Transverse colon (tissue), 4 donors: ENCODE results near the gene NCK2. TPM values are rescaled to one million over a fixed set of nuclear protein-coding genes. Genes with fewer than 3 reads are reported as not detected.

Experiments used
- DNase-seq: peaks from one replicate; pipeline ENCODE4 v3.0.0-alpha.2; 2019
- H3K27ac ChIP-seq, 4 donors: fragments of 200-600 bp; sonication (generic); 2 replicates each; pipeline ENCODE4 v1.5.1; 2016 to 2018; ENCODE audit warnings: inconsistent platforms in 4 of 4
- H3K27me3 ChIP-seq: fragments of 200-600 bp; sonication (generic); 2 replicates; pipeline ENCODE4 v1.5.1; 2017; ENCODE audit warnings: inconsistent platforms
- H3K36me3 ChIP-seq, 4 donors: fragments of 200-600 bp; sonication (generic); 2 replicates each; pipeline ENCODE4 v1.5.1; 2017 to 2019; ENCODE audit warnings: inconsistent platforms in 4 of 4
- H3K4me1 ChIP-seq, 4 donors: fragments of 200-600 bp; sonication (generic); 2 replicates each; pipeline ENCODE4 v1.5.1; 2017 to 2020; ENCODE audit warnings: inconsistent platforms in 4 of 4
- H3K4me3 ChIP-seq, 4 donors: fragments of 200-600 bp; sonication (generic); 1 replicate in 1 of 4; 2 replicates in 3 of 4; pipeline versions ENCODE4 v1.5.1 to v1.6.1; 2017 to 2019; ENCODE audit warnings: inconsistent platforms in 4 of 4
- H3K9me3 ChIP-seq, 2 donors: fragments of 200-600 bp; sonication (generic); 2 replicates each; pipeline ENCODE4 v1.5.1; 2017 to 2019; ENCODE audit warnings: inconsistent platforms in 2 of 2
- CTCF ChIP-seq, 5 experiments: fragments of 200-600 bp in 3 of 5; fragments of 450-650 bp in 2 of 5; sonication (generic) in 3 of 5; IDR thresholded peaks; 1 replicate in 2 of 5; 2 replicates in 3 of 5; pipeline ENCODE4 v1.5.1; 2016 to 2017; ENCODE audit warnings: antibody characterized with exemption in 5 of 5, inconsistent platforms in 3 of 5, mild to moderate bottlenecking in 2 of 5, moderate library complexity in 1 of 5
- EP300 ChIP-seq: sonication (generic); formaldehyde crosslinking; IDR thresholded peaks from one replicate; pipeline ENCODE4 v1.6.1; 2017; ENCODE audit warnings: antibody characterized with exemption, low read depth
- POLR2A ChIP-seq: fragments of 450-650 bp; IDR thresholded peaks from one replicate; pipeline ENCODE4 v1.6.1; 2016; ENCODE audit warnings: antibody characterized with exemption, mild to moderate bottlenecking, moderate library complexity
- POLR2AphosphoS5 ChIP-seq, 3 donors: sonication (generic); formaldehyde crosslinking; IDR thresholded peaks; one replicate each; pipeline ENCODE4 v1.6.1; 2016; ENCODE audit warnings: antibody characterized with exemption in 3 of 3
- WGBS, 2 donors: methylation state at CpG; one replicate each; pipeline ENCODE4 v1.1.5; 2018; ENCODE audit warnings: low coverage in 1 of 2; 5-methylcytosine and 5-hydroxymethylcytosine counted together
- in situ Hi-C, 4 donors: fragments of 200-750 bp; cut with MboI; loops; one replicate each; pipeline versions ENCODE4 v1.15.0 to v1.15.1; 2017; ENCODE audit warnings: low sequenced_read_pairs in 3 of 4, low pct_ligation_motif_present in 1 of 4, low pct_unique_long_range_greater_than_20kb in 1 of 4
- intact Hi-C: fragments of 100-400 bp; cut with DNase I; formaldehyde crosslinking; loops from one replicate; pipeline ENCODE4 v1.15.1; 2023; ENCODE audit warnings: low total_unique reads
- total RNA-seq, 4 donors: library from RNA; depleted of rRNA; stranded (reverse); fragments of >200 nt; gene quantifications; one replicate each; pipeline ENCODE4 v1.1.0, GENCODE V29; 2016

Gene NCK2
- total RNA-seq, 4 donors from 2014 or later = 42.2 to 74.1 (median 59.9) TPM

- H3K36me3 ChIP-seq = no peaks in the 10 kb centered on the region
- intact Hi-C loops = no loop called here
- H3K4me3 ChIP-seq = no peak overlapping the region
- no peaks in the 10 kb centered on the region for H3K27me3 ChIP-seq
- no peak overlapping the region for H3K27ac ChIP-seq
- H3K4me1 ChIP-seq = peaks cover 0 to 21% (median 12%) of the 10 kb centered on the region in 4 donors
- DNase-seq = no peak
- TF ChIP-seq POLR2A = no peak
- no peak for TF ChIP-seq CTCF (IDR thresholded peaks at IDR 0.05)
- TF ChIP-seq POLR2AphosphoS5 (IDR thresholded peaks at IDR 0.05) = no peak
- TF ChIP-seq EP300 = no peak
- in situ Hi-C loops = no loop called here
- no peaks in the 10 kb centered on the region for H3K9me3 ChIP-seq
These were observed 36.0 kb upstream of the NCK2 start for GRCh38 chr2:105708697-105709096.

GRCh38 chr2:105711394-105711793 lies 33.3 kb upstream of the NCK2 start:
- peak; percentile 18 for DNase-seq
- Histone ChIP-seq H3K27ac (peak overlapping the region in 2 of 4 donors; percentile 13 to 23), H3K36me3 (no peaks in the 10 kb centered on the region), H3K4me1 (peaks cover 0 to 29% (median 12%) of the 10 kb centered on the region in 4 donors), H3K9me3 (no peaks in the 10 kb centered on the region), H3K27me3 (no peaks in the 10 kb centered on the region), H3K4me3 (no peak overlapping the region)
- in situ Hi-C loops (no loop called here), intact Hi-C loops (no loop called here)
- TF ChIP-seq POLR2A = no peak
- TF ChIP-seq CTCF (IDR thresholded peaks at IDR 0.05) = no peak
- no peak for TF ChIP-seq EP300
- TF ChIP-seq POLR2AphosphoS5 (IDR thresholded peaks at IDR 0.05) = no peak

GRCh38 chr2:105712166-105712915 lies 32.4 kb upstream of the NCK2 start:
- H3K36me3 ChIP-seq = no peaks in the 10 kb centered on the region
- intact Hi-C loops (no loop called here), in situ Hi-C loops (no loop called here)
- no peak for TF ChIP-seq CTCF (IDR thresholded peaks at IDR 0.05)
- no peak for TF ChIP-seq POLR2A
- no peak for TF ChIP-seq EP300
- TF ChIP-seq POLR2AphosphoS5 (IDR thresholded peaks at IDR 0.05) = no peak
- H3K4me1 ChIP-seq = peaks cover 0 to 29% (median 12%) of the 10 kb centered on the region in 4 donors
- no peaks in the 10 kb centered on the region for H3K9me3 ChIP-seq
- no peak overlapping the region for H3K4me3 ChIP-seq
- DNase-seq = no peak
- H3K27me3 ChIP-seq = no peaks in the 10 kb centered on the region
- 48 to 78% methylated on average over 4 to 5 of the region's 5 CpGs for WGBS, 2 donors
- peak overlapping the region in 1 of 4 donors; percentile 23 for H3K27ac ChIP-seq

- Histone ChIP-seq H3K4me3 (no peak overlapping the region), H3K27me3 (no peaks in the 10 kb centered on the region), H3K4me1 (peaks cover 0 to 29% (median 12%) of the 10 kb centered on the region in 4 donors), H3K9me3 (no peaks in the 10 kb centered on the region), H3K27ac (no peak overlapping the region), H3K36me3 (no peaks in the 10 kb centered on the region)
- intact Hi-C loops = no loop called here
- in situ Hi-C loops = no loop called here
- WGBS, 2 donors = 83% methylated on average over 6 of the region's 6 CpGs; no CpG with 5 or more reads in 1 of the 2 donors
- TF ChIP-seq CTCF (IDR thresholded peaks at IDR 0.05) (no peak), POLR2A (no peak), POLR2AphosphoS5 (IDR thresholded peaks at IDR 0.05) (no peak), EP300 (no peak)
- no peak for DNase-seq
These were observed 31.6 kb upstream of the NCK2 start for GRCh38 chr2:105712981-105713596.
